Parathyroid adenoma (tissue), 2 donors: ENCODE data around the gene ERC1.

Source experiments
- H2AFZ ChIP-seq: fragments of 300-600 bp; sonication (generic); one replicate; pipeline ENCODE4 v1.7.0; 2017; ENCODE audit warnings: antibody characterized with exemption, mild to moderate bottlenecking
- H3K27ac ChIP-seq: fragments of 300-600 bp; sonication (generic); one replicate; pipeline ENCODE4 v1.7.0; 2017
- H3K27me3 ChIP-seq: fragments of 300-600 bp; sonication (generic); one replicate; pipeline ENCODE4 v1.7.0; 2017; ENCODE audit warnings: low read length; ENCODE audit not compliant: control insufficient read depth, insufficient read depth
- H3K36me3 ChIP-seq: fragments of 300-600 bp; sonication (generic); one replicate; pipeline ENCODE4 v1.7.0; 2017; ENCODE audit warnings: low read length; ENCODE audit not compliant: control insufficient read depth, insufficient read depth
- H3K4me1 ChIP-seq: fragments of 300-600 bp; sonication (generic); one replicate; pipeline ENCODE4 v1.7.0; 2017; ENCODE audit warnings: control low read depth
- H3K4me2 ChIP-seq: fragments of 300-600 bp; sonication (generic); one replicate; pipeline ENCODE4 v1.7.0; 2017; ENCODE audit warnings: low read length
- H3K4me3 ChIP-seq: fragments of 300-600 bp; sonication (generic); one replicate; pipeline ENCODE4 v1.7.0; 2017; ENCODE audit warnings: low read depth, low read length
- H3K79me2 ChIP-seq: fragments of 300-600 bp; sonication (generic); one replicate; pipeline ENCODE4 v1.7.0; 2017; ENCODE audit warnings: control low read depth
- H3K9ac ChIP-seq: fragments of 300-600 bp; sonication (generic); one replicate; pipeline ENCODE4 v1.7.0; 2017; ENCODE audit warnings: mild to moderate bottlenecking
- H3K9me3 ChIP-seq: fragments of 300-600 bp; sonication (generic); one replicate; pipeline ENCODE4 v1.7.0; 2017; ENCODE audit warnings: low read length; ENCODE audit not compliant: control insufficient read depth
- TF ChIP-seq, protein P1 (sequence below): fragments of 300-600 bp; sonication (generic); IDR thresholded peaks from one replicate; pipeline ENCODE4 v1.7.0; 2017; ENCODE audit warnings: antibody characterized with exemption, mild to moderate bottlenecking
- donor health status: primary hyperparathyroidism.

The ERC1 gene

GRCh38 chr12:1030779-1031178 is 39.8 kb downstream of the ERC1 start:
- H3K4me1 ChIP-seq, result no peaks in the 10 kb centered on the region

GRCh38 chr12:1034243-1034642 is 43.2 kb downstream of the ERC1 start:
- H3K4me1 ChIP-seq, result no peaks in the 10 kb centered on the region
- no peaks in the 10 kb centered on the region for H3K36me3 ChIP-seq
- no peak overlapping the region for H3K9ac ChIP-seq
- no peaks in the 10 kb centered on the region for H3K9me3 ChIP-seq
- no peaks in the 10 kb centered on the region for H3K27me3 ChIP-seq
- H3K27ac ChIP-seq, result no peak overlapping the region
- TF ChIP-seq, protein P1, sequence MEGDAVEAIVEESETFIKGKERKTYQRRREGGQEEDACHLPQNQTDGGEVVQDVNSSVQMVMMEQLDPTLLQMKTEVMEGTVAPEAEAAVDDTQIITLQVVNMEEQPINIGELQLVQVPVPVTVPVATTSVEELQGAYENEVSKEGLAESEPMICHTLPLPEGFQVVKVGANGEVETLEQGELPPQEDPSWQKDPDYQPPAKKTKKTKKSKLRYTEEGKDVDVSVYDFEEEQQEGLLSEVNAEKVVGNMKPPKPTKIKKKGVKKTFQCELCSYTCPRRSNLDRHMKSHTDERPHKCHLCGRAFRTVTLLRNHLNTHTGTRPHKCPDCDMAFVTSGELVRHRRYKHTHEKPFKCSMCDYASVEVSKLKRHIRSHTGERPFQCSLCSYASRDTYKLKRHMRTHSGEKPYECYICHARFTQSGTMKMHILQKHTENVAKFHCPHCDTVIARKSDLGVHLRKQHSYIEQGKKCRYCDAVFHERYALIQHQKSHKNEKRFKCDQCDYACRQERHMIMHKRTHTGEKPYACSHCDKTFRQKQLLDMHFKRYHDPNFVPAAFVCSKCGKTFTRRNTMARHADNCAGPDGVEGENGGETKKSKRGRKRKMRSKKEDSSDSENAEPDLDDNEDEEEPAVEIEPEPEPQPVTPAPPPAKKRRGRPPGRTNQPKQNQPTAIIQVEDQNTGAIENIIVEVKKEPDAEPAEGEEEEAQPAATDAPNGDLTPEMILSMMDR, result no peak
- H3K4me3 ChIP-seq, result no peak overlapping the region
- no peak overlapping the region for H2AFZ ChIP-seq
- no peak overlapping the region for H3K4me2 ChIP-seq
- peaks cover 13% of the 10 kb centered on the region for H3K79me2 ChIP-seq

More at GRCh38 chr12:1030779-1031178, 39.8 kb downstream of the ERC1 start:
- H3K9ac ChIP-seq, result no peak overlapping the region
- H3K27me3 ChIP-seq, result no peaks in the 10 kb centered on the region
- TF ChIP-seq, protein P1, result no peak
- no peaks in the 10 kb centered on the region for H3K9me3 ChIP-seq
- no peak overlapping the region for H2AFZ ChIP-seq
- no peaks in the 10 kb centered on the region for H3K36me3 ChIP-seq
- H3K4me3 ChIP-seq, result no peak overlapping the region
- no peak overlapping the region for H3K4me2 ChIP-seq
- H3K27ac ChIP-seq, result no peak overlapping the region
- H3K79me2 ChIP-seq, result no peaks in the 10 kb centered on the region

DNA sequence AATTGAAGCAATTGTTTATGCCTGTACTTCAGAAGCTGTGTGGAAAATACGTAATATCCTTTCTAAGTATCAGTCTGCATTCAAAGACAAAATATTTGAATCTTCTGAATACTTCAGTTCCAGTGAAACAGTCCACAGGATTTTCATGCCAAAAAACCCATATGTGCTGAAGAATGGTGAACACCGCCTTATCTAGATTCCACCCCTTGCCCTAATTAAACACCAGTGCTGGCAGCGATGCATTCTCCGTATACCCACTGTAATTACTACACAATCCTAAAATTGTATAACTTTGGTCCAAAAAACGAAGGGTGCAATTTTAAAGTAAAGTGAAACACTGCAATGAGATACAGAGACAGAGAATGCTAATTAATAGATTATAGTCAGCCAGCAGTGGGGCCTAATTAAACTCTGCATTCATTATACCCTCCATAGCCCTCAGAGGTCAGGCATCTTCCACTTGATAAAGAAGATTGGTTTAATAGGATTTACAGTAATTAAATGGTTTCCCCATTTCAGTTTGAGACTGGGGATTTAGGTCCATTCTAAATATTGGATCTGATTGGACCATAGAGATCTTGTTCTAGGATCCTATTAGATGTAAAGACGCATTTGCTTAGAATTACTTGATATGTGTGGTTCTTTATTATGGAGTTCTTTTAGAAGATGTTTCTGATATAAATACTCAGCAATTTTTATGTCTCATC is 43.9 kb downstream of the ERC1 start:
- peaks cover 13% of the 10 kb centered on the region for H3K79me2 ChIP-seq
- H2AFZ ChIP-seq, result no peak overlapping the region
- H3K9ac ChIP-seq, result no peak overlapping the region
- no peaks in the 10 kb centered on the region for H3K36me3 ChIP-seq
- no peaks in the 10 kb centered on the region for H3K9me3 ChIP-seq
- H3K27ac ChIP-seq, result no peak overlapping the region
- no peak overlapping the region for H3K4me2 ChIP-seq
- H3K4me3 ChIP-seq, result no peak overlapping the region
- no peaks in the 10 kb centered on the region for H3K4me1 ChIP-seq
- H3K27me3 ChIP-seq, result no peaks in the 10 kb centered on the region
- TF ChIP-seq, protein P1, result no peak

- Histone ChIP-seq H2AFZ (no peak overlapping the region), H3K4me2 (no peak overlapping the region), H3K79me2 (peaks cover 28% of the 10 kb centered on the region), H3K4me1 (no peaks in the 10 kb centered on the region), H3K4me3 (no peak overlapping the region), H3K9me3 (no peaks in the 10 kb centered on the region), H3K27ac (no peak overlapping the region), H3K27me3 (no peaks in the 10 kb centered on the region), H3K36me3 (no peaks in the 10 kb centered on the region), H3K9ac (no peak overlapping the region)
- TF ChIP-seq, protein P1, result no peak
Measured at GRCh38 chr12:1041478-1041877, 50.5 kb downstream of the ERC1 start.

GRCh38 chr12:1044199-1044598 is 53.2 kb downstream of the ERC1 start:
- TF ChIP-seq, protein P1, result no peak
- H3K79me2 ChIP-seq, result peaks cover 22% of the 10 kb centered on the region
- no peak overlapping the region for H3K27ac ChIP-seq
- no peak overlapping the region for H3K4me2 ChIP-seq
- H3K9ac ChIP-seq, result no peak overlapping the region
- H3K27me3 ChIP-seq, result no peaks in the 10 kb centered on the region
- H3K4me1 ChIP-seq, result peaks cover 16% of the 10 kb centered on the region
- no peak overlapping the region for H3K4me3 ChIP-seq
- H3K36me3 ChIP-seq, result no peaks in the 10 kb centered on the region
- H3K9me3 ChIP-seq, result no peaks in the 10 kb centered on the region
- H2AFZ ChIP-seq, result no peak overlapping the region
